PFSK-1 (cell line): ENCODE results near the gene SMC5.

Source experiments
- POLR2AphosphoS5 ChIP-seq: IDR thresholded peaks from 2 replicates; pipeline ENCODE4 v1.6.1; 2012; ENCODE audit warnings: low read depth, mild to moderate bottlenecking, control low read depth, low read length, moderate library complexity
- REST ChIP-seq, 2 experiments: IDR thresholded peaks; 2 replicates each; pipeline versions ENCODE4 v1.6.1 to v1.8.0; 2011 to 2012; ENCODE audit warnings: low read depth in 2 of 2, low read length in 2 of 2, control low read depth in 1 of 2, inconsistent platforms in 1 of 2, mild to moderate bottlenecking in 1 of 2, moderate library complexity in 1 of 2; ENCODE audit not compliant: insufficient read depth in 1 of 2
- SIN3A ChIP-seq: IDR thresholded peaks from 2 replicates; pipeline ENCODE4 v1.6.1; 2012; ENCODE audit warnings: mild to moderate bottlenecking, low read length, moderate library complexity, borderline replicate concordance; ENCODE audit not compliant: insufficient read depth

- TF ChIP-seq REST (IDR thresholded peaks at IDR 0.05; ENCODE audit: insufficient read depth in 1 of 2, low read depth in 2 of 2, low read length in 2 of 2) (no peak), SIN3A (no peak), POLR2AphosphoS5 (no peak)
These were observed 123.4 kb downstream of the SMC5 start for GRCh38 chr9:70382046-70382708.
